NCI-H1417 (cell line): ENCODE results near the gene TREM2.

ENCODE experiments used
- DNase-seq, 3 experiments: peaks; one replicate each; lab custom pipeline; 2025; lab: John Stamatoyannopoulos, UW

TREM2 gene

DNA sequence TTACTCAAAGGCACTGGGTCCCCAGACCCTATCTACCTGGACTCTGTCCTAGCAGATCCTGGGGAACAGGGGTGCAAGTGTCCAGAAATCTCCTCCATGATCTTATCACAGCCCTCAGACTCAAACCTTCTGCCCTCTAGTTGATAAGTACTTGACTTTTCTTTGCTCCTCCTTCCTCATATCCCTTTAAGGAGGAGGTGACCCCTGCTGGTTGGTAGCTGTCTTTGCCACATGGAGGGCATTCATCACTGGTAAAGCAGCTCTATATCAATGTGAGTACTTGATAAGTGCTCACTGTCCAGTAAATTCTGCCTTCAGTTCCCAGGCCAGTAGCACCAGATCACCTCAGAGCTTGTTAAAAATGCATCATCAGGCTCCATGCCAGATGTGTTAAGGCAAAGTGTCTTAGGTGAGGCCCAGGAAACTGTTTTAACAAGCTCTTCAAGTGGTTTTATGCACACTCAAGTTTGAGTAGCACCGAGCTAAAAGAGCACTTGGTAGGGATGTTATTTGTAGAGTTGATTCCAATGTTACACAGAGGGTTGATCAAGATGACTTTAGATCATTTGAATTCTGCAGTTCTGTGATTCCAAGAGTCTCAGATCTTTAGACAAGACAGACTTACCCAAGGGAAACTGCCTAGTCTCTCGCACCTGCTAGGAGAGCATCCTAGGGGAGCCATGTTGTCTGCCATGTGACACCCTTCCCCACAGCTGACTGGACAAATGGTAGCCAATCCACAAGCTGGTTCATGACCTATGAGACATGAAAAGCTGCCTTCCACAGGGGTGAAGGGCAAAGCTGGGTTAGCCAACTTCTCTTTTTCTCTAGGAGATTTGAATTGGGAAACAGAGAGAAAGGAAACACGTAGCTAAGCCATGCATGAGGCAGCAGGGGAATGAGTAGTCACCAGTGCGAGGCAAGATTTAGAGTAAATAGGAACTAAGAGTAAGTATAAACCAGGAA is 19.4 kb upstream of the TREM2 start:
- DNase-seq, result peak; percentile 30 to 94 (median 73)

- DNase-seq, result no peak
Measured at GRCh38 chr6:41181566-41181965, 18.6 kb upstream of the TREM2 start.

DNA sequence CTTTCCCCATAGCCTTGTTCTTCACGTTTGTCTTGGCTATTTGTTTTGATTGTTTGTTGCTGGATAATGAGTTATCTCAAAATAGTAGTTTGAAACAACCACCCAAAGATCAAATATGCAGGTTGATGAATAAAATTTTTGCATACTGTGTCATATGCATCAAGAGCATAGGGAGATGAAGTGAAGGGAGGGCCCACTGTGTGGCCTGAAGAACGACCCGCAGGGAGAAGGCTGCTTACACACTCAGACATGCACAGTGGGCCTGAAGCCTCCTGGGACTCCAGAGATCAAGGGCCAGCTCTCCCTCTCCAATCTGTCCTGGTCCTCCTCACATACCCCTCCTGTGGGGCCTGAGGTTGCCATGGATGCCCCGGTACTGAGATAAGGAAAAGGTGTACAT is 16.2 kb upstream of the TREM2 start:
- DNase-seq, result no peak

DNA sequence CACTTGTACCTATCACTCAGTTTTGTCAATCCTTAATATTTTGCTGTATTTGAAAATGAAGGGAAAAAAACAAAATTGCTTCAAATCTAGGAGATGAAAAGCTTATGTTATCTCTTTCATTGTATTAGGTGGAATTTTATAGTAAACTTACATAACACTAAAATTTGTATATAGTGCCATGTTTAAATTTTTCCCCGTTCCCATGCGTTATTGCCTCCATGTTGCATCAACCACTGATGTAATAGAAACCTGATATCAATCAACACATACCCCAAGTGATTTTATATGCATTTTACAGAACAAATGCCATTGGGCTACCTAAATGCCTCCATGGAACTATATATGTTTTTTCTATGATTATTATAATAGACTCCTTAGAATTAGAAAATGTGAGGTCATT is 14.8 kb upstream of the TREM2 start:
- DNase-seq, result no peak

GRCh38 chr6:41177287-41177686 is 14.4 kb upstream of the TREM2 start:
- no peak for DNase-seq

DNA sequence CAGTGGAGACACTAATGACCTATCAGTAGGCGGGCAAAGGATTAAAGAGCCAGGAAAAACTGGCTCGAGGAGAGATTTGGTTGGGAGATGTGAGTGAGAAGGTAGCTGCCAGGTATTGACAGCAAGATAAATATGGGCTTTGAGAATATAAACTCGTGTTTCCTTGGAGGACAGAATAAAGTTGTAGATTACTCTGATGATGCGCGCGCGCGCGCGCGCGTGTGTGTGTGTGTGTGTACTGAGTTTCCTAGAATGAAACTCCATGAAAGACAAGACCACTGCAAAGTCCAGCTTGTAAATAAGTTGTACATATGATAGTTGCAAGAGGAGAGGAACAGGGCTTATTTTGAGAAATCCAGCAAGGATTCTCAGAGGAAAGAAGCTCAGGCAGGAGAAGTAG is 13.3 kb upstream of the TREM2 start:
- DNase-seq, result no peak

- DNase-seq, result no peak
Measured at GRCh38 chr6:41175084-41175483, 12.2 kb upstream of the TREM2 start.

- peak in 1 of 3 experiments; percentile 4 for DNase-seq
Measured at GRCh38 chr6:41174610-41175009, 11.7 kb upstream of the TREM2 start.

GRCh38 chr6:41171908-41172307 is 9.0 kb upstream of the TREM2 start:
- DNase-seq, result no peak

DNA sequence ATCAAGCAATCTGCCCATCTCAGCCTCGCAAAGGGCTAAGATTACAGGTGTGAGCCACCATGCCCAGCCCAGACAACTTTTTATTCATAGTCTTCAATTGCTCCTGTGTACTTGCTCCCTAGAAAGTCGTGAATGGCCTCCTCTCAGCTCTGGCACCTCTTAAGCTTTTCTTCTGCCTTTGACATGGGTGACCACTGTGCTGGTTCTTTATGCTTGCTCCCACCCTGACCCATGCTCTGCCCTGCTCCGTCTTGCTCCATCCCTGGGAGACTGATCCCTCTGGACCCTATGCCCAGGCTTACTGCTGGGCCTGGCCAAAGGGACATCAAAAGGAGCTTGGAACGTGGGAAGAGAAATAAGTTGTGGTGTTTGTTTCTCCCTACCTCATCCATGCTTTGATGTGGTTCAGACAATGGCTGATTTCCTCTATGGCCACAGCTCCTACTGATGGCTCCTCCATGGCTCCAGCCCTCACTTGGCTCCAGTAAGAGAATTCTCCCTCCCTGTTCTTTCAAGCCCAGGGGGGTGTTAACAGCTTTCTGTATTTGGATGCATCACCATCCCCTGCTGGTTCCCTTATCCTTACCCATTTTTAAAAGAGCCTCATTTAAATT is 7.7 kb upstream of the TREM2 start:
- no peak for DNase-seq

- DNase-seq, result no peak
Measured at GRCh38 chr6:41167173-41167963, 4.5 kb upstream of the TREM2 start.

DNA sequence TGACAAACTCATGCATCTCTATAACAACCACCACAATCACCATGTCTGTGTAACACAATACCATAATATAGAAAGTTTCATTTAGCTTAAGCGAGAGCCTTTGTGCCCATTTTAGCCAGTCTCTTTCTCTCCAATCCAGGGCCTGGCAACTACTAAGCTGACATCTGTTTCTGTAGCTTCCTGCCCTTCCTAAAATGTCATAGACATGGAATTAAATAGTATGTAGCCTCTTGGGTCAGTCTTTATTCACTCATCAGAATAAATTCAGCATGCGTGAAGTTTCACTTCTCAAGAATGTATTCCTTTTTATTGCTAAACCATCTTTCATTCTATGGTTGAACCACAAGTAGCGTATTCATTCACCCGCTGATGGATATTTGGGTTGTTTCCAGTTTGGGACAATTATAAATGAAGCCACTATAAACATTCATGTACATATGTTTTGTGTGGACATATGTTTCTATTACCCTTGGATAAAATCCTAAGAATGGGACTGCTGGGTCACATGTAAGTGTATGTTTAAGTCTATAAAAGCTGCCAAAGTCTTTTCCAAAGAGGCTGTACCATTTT is 1.7 kb upstream of the TREM2 start:
- DNase-seq, result no peak

DNA sequence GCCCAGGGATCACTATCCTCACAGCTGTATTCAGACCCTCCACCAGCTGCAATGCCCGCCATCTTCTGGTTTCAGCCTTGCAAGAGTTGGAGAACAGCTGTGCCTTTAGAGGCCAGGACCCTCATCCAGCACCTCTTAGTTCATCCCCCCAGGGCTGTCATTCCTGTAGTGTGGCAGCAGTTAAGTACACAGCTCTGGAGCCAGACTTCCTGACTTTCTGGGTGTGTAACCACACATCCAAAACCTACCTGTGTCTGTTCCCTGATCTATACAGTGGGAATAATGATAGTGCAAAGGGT is 452 bp upstream of the TREM2 start:
- DNase-seq, result no peak

DNA sequence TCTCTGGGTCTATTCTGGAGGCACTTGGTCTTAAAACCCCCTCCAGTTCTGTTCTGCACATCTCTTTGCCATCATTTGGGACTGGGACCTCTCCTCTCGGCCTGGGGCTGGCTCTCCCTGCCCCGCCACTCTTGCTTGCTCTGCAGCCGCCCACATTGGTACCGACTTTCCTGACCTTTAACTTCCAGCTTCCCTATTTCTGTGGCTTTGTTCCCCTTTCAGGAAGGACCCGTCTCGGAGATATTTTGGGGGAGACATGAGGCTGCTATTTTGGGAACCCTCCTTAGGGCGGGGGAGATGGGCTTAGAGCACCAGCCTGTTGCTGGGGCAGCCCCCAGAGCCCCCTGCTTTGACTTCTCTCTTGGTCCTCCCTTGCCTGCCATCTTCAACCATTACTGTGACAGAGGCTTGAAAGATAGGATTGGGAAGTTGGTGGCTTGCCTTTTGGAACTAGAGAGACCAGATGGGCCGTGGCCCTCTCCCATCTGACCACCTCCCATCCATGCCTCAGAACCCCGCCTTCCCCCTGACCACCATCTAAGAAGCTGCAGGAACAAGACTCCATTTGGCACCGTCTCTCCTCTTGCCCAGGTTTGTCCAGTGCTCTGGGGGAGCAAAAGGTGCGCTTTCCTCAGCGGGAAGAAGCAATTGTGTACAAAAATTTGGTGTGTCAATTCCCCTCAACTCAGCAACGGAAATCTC is 914 bp downstream of the TREM2 start:
- no peak for DNase-seq

DNA sequence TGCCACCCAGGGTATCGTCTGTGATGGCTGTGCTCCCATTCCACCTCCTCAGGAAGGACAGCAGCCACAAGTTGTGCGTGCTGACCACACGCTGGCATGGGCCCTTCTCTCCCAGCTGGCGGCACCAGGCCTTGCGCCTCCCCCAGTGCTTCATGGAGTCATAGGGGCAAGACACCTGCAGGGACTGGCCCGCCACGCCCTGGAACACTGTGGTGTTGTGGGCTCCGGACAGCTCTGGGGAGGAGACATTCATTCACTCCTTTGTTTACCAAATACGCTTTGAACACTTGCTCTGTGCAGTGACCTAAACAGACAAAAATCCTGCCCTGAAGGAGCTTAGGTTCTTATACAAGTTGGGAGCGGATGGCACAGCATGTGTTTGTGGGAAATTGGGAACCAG is 1.5 kb downstream of the TREM2 start:
- DNase-seq, result no peak

GRCh38 chr6:41160933-41161332 is 2.0 kb downstream of the TREM2 start:
- no peak for DNase-seq

- DNase-seq, result peak; percentile 43 to 67 (median 61)
Measured at GRCh38 chr6:41159415-41160082, 3.4 kb downstream of the TREM2 start.

- no peak for DNase-seq
Measured at GRCh38 chr6:41157323-41157722, 5.6 kb downstream of the TREM2 start.

GRCh38 chr6:41156771-41157170 is 6.1 kb downstream of the TREM2 start:
- DNase-seq, result no peak

DNA sequence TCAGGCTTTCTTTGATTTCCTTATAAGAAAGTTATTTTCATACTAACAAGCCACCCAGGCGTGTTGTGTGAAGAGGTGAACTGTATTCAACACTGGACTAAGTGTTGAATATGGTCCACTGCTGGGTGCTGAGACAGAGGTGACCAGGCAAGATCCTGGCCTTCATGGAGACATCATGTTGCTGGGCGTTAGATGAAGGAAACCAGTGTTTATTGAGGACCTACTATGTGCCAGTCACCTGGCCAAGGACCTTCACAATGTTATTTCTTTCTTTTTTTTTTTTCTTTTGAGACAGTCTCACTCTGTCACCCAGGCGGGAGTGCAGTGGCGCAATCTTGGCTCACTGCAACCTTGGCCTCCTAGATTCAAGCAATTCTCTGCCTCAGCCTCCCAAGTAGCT is 6.9 kb downstream of the TREM2 start:
- DNase-seq, result no peak

GRCh38 chr6:41155132-41155805 is 7.6 kb downstream of the TREM2 start:
- DNase-seq, result no peak
